GM12878 (cell line): ENCODE measurements around the gene TMPRSS3.

Experiments
- FOXM1 ChIP-seq: IDR thresholded peaks from 2 replicates; pipeline ENCODE4 v1.6.1; 2012; ENCODE audit warnings: low read depth, mild to moderate bottlenecking, inconsistent platforms, low read length, moderate library complexity
- POLR2A ChIP-seq: IDR thresholded peaks from 2 replicates; pipeline ENCODE4 v1.6.1; 2011; ENCODE audit warnings: low read depth, mild to moderate bottlenecking, low read length
- RAD21 ChIP-seq: IDR thresholded peaks from 2 replicates; pipeline ENCODE4 v1.6.1; 2011; ENCODE audit warnings: mild to moderate bottlenecking, low read depth, low read length, moderate library complexity; ENCODE audit not compliant: insufficient read depth
- TF ChIP-seq, protein P1 (sequence below): IDR thresholded peaks from 2 replicates; pipeline ENCODE4 v1.6.1; 2012; ENCODE audit warnings: low read depth, low read length, improper control_type of control experiment

DNA sequence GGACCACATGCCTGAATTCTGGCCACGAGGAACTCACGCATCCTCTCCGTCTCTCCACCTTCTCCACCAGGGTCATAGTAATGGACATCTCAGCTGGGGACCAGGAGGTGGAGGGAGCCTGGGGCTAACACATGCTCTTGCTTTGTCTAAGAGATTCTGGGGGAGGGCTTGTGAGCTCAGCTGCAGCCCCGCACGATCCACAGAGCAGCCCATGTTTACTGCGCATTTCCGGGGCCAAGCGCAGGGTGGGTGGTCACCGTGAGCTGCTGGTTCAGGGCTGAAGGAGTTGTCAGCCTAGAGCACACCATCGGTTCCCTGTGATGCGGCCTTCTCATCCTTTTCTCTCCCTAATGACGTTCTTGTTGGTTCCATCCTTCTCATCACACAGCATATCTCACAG, 37.6 kb downstream of the TMPRSS3 start:
- TF ChIP-seq RAD21 (no peak), POLR2A (no peak), FOXM1 (no peak)
- TF ChIP-seq, protein P1, sequence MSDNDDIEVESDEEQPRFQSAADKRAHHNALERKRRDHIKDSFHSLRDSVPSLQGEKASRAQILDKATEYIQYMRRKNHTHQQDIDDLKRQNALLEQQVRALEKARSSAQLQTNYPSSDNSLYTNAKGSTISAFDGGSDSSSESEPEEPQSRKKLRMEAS, result no peak
